Measurements from ENCODE around the gene RNU1-3. TPM values are rescaled to one million over a fixed set of nuclear protein-coding genes. Genes with fewer than 3 reads are reported as not detected.
"Not testable (repeated sequence)": the region's sequence is repeated elsewhere in the genome, so short reads cannot be mapped to it uniquely, and the experiment has no call there.

The RNU1-3 gene
- total RNA-seq, 1 donor from 2014 or later = 1,356 TPM

DNA sequence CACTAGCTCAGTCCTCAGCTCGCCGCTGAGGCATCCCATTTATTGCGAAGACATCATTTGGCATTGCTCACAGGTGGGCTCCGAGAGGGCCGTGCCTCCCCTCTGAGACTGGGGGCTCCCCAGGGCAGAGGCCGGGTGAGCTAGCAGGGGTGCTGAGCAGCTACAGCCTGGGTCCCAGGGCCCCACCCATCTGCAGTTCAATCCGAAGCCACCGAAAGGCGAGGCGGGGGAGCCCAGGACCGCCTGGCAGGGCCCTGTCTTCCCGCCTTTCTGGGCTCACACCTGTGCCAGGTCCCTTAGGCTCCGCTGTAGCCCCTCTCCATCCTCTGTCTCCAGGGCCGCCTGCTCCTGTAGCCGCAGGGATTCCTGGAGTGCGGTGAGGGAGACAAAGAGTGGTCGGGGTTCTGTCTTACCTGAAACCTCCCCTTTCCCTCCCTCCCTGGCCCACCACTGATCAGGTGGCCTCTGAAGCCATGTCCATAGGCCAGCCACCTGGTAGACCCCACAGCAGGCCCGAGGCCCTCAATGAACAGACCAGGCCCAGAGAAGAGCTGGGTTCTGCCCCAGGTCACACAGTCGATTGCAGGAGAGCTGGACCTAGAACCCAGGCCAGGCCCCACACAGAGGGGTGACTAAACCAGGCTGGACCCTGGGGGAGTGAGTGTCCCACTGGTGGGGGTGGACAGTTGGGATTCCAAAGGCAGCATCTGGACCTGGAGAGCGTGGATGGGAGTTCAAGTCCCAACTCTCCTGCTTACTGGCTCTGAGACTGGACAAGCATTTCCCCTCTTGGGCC lies 35.3 kb downstream of the RNU1-3 start:
- H3K4me3 Mint-ChIP-seq (ENCODE audit: unreplicated experiment) = no peak overlapping the region
- H4K20me1 ChIP-seq (ENCODE audit: insufficient read depth, low read length) = peaks cover 26% of the 10 kb centered on the region
- no peak overlapping the region for H3K9ac ChIP-seq (ENCODE audit: low read length)
- no peak for TF ChIP-seq EZH2 (IDR thresholded peaks at IDR 0.05; ENCODE audit: insufficient read depth, low read length)
- TF ChIP-seq, protein P1, sequence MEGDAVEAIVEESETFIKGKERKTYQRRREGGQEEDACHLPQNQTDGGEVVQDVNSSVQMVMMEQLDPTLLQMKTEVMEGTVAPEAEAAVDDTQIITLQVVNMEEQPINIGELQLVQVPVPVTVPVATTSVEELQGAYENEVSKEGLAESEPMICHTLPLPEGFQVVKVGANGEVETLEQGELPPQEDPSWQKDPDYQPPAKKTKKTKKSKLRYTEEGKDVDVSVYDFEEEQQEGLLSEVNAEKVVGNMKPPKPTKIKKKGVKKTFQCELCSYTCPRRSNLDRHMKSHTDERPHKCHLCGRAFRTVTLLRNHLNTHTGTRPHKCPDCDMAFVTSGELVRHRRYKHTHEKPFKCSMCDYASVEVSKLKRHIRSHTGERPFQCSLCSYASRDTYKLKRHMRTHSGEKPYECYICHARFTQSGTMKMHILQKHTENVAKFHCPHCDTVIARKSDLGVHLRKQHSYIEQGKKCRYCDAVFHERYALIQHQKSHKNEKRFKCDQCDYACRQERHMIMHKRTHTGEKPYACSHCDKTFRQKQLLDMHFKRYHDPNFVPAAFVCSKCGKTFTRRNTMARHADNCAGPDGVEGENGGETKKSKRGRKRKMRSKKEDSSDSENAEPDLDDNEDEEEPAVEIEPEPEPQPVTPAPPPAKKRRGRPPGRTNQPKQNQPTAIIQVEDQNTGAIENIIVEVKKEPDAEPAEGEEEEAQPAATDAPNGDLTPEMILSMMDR (IDR thresholded peaks at IDR 0.05; ENCODE audit: insufficient read depth, low read depth, low read length) = no peak
- H3K27ac Mint-ChIP-seq (ENCODE audit: unreplicated experiment) = no peak overlapping the region
- H3K27me3 ChIP-seq (ENCODE audit: insufficient read depth, low read length) = no peaks in the 10 kb centered on the region
- DNase-seq (ENCODE audit: low read depth) (no peak), FAIRE-seq (no peak)
- peaks cover 14% of the 10 kb centered on the region for H3K36me3 ChIP-seq (ENCODE audit: insufficient read depth, low read length)
- no peak overlapping the region for H3K4me3 ChIP-seq (ENCODE audit: insufficient read depth, low read depth, low read length)
- no peaks in the 10 kb centered on the region for H3K9me3 ChIP-seq (ENCODE audit: insufficient read depth, low read depth, low read length)
- no peak overlapping the region for H3K27ac ChIP-seq (ENCODE audit: low read depth, low read length)
- H2AFZ ChIP-seq (ENCODE audit: low read depth, low read length) = no peak overlapping the region
- no peaks in the 10 kb centered on the region for H3K4me1 Mint-ChIP-seq (ENCODE audit: low read depth, unreplicated experiment)
- H3K36me3 Mint-ChIP-seq (ENCODE audit: low read depth, unreplicated experiment) = peaks cover 34% of the 10 kb centered on the region
- H3K9me3 Mint-ChIP-seq (ENCODE audit: unreplicated experiment) = no peaks in the 10 kb centered on the region
- H3K27me3 Mint-ChIP-seq (ENCODE audit: low read depth, unreplicated experiment) = no peaks in the 10 kb centered on the region
- no peaks in the 10 kb centered on the region for H3K4me1 ChIP-seq (ENCODE audit: insufficient read depth, low read length)
- no peak overlapping the region for H3K4me2 ChIP-seq (ENCODE audit: low read length)
- H3K79me2 ChIP-seq (ENCODE audit: insufficient read depth, low read length) = peaks cover 7% of the 10 kb centered on the region

DNA sequence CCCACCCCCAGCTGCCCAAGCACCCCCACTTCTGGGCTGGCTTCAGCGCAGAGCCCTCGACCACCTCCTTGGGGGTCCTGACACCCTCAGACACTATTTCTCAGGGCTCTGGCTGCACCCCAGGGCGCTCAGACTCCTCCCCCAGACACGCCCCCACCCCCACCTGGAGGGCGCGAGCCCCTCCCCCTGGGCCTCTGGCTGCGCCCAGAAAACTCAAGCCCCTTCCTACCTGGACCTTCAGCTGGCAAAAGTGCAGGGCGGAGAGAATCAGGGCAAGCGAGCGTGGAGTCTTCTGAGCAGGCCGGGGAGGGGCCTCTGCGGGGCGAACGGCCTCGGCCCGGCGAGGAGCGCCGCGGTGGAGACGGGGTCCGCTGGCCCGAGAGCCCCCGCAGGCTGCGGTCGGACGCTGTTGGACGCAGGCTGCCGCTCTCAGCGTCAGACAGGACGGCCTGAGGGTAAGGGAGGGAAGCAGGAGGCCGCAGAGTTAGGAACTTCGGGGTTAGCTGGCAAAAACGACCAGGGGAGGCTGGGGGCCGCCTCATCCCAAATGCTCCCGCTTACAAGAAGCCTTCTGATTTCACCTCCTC lies 36.0 kb downstream of the RNU1-3 start:
- H3K4me1 ChIP-seq (ENCODE audit: insufficient read depth, low read length) = no peaks in the 10 kb centered on the region
- no peak overlapping the region for H3K4me3 ChIP-seq (ENCODE audit: insufficient read depth, low read depth, low read length)
- DNase-seq (ENCODE audit: low read depth) (no peak), FAIRE-seq (no peak)
- TF ChIP-seq, protein P1 (IDR thresholded peaks at IDR 0.05; ENCODE audit: insufficient read depth, low read depth, low read length) = no peak
- TF ChIP-seq EZH2 (IDR thresholded peaks at IDR 0.05; ENCODE audit: insufficient read depth, low read length) = no peak
- no peak overlapping the region for H3K27ac ChIP-seq (ENCODE audit: low read depth, low read length)
- no peaks in the 10 kb centered on the region for H3K27me3 ChIP-seq (ENCODE audit: insufficient read depth, low read length)
- H3K4me2 ChIP-seq (ENCODE audit: low read length) = no peak overlapping the region
- no peaks in the 10 kb centered on the region for H3K9me3 ChIP-seq (ENCODE audit: insufficient read depth, low read depth, low read length)
- no peak overlapping the region for H3K9ac ChIP-seq (ENCODE audit: low read length)
- no peak overlapping the region for H3K4me3 Mint-ChIP-seq (ENCODE audit: unreplicated experiment)
- H3K9me3 Mint-ChIP-seq (ENCODE audit: unreplicated experiment) = no peaks in the 10 kb centered on the region
- no peaks in the 10 kb centered on the region for H3K27me3 Mint-ChIP-seq (ENCODE audit: low read depth, unreplicated experiment)
- H3K36me3 ChIP-seq (ENCODE audit: insufficient read depth, low read length) = peaks cover 14% of the 10 kb centered on the region
- H3K36me3 Mint-ChIP-seq (ENCODE audit: low read depth, unreplicated experiment) = peaks cover 34% of the 10 kb centered on the region
- H3K4me1 Mint-ChIP-seq (ENCODE audit: low read depth, unreplicated experiment) = no peaks in the 10 kb centered on the region
- no peak overlapping the region for H3K27ac Mint-ChIP-seq (ENCODE audit: unreplicated experiment)
- no peak overlapping the region for H2AFZ ChIP-seq (ENCODE audit: low read depth, low read length)
- H3K79me2 ChIP-seq (ENCODE audit: insufficient read depth, low read length) = peaks cover 4% of the 10 kb centered on the region
- H4K20me1 ChIP-seq (ENCODE audit: insufficient read depth, low read length) = peaks cover 25% of the 10 kb centered on the region

DNA sequence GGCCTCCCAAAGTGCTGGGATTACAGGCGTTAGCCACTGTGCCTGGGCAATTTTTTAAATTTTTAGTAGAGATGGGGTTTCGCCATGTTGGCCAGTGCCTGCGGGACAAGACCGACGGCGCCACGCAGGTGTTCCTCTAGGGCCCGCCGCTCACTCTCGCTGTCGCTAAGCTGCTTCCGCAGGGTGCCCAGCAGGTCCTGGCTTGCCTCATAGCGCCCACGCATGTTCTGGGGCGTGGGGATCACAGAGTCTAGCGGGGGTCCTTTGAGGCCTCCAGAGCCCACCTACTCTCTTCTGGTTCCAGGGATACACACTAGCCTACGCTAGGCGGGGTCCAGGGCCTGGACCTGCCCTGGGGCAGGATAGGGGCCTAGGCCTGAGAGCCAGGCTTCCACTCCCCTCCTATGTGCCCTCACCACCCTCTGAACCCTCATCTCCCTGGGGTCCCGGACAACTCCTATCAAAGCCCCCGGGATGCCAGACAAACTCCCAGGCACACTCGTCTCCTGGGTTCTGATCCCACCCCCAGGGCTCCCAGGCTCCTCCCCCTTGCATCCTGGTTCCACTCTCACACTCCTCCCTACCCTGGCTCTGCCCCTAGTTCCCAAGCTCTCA lies 36.7 kb downstream of the RNU1-3 start:
- not testable (repeated sequence) for H3K4me3 Mint-ChIP-seq (ENCODE audit: unreplicated experiment); FAIRE-seq

More for the DNA sequence above, 36.7 kb downstream of the RNU1-3 start:
- DNase-seq (ENCODE audit: low read depth); H3K27me3 Mint-ChIP-seq (ENCODE audit: low read depth, unreplicated experiment); H3K79me2 ChIP-seq (ENCODE audit: insufficient read depth, low read length); H3K27ac Mint-ChIP-seq (ENCODE audit: unreplicated experiment); H3K27ac ChIP-seq (ENCODE audit: low read depth, low read length); H3K4me1 ChIP-seq (ENCODE audit: insufficient read depth, low read length); H3K4me3 ChIP-seq (ENCODE audit: insufficient read depth, low read depth, low read length); H3K4me1 Mint-ChIP-seq (ENCODE audit: low read depth, unreplicated experiment); H3K9me3 Mint-ChIP-seq (ENCODE audit: unreplicated experiment); H2AFZ ChIP-seq (ENCODE audit: low read depth, low read length); H3K27me3 ChIP-seq (ENCODE audit: insufficient read depth, low read length); H3K4me2 ChIP-seq (ENCODE audit: low read length); H3K9me3 ChIP-seq (ENCODE audit: insufficient read depth, low read depth, low read length); H3K9ac ChIP-seq (ENCODE audit: low read length): not testable (repeated sequence)
- H3K36me3 Mint-ChIP-seq (ENCODE audit: low read depth, unreplicated experiment) = peaks cover 34% of the 10 kb centered on the region
- peaks cover 20% of the 10 kb centered on the region for H4K20me1 ChIP-seq (ENCODE audit: insufficient read depth, low read length)
- H3K36me3 ChIP-seq (ENCODE audit: insufficient read depth, low read length) = peaks cover 14% of the 10 kb centered on the region
